NCI-H1417 (cell line): ENCODE data around the gene PCSK6.
"Not testable (repeated sequence)": the region's sequence is repeated elsewhere in the genome, so short reads cannot be mapped to it uniquely, and the experiment has no call there.

Source experiments
- DNase-seq, 3 experiments: peaks; one replicate each; lab custom pipeline; 2025; lab: John Stamatoyannopoulos, UW

The PCSK6 gene

GRCh38 chr15:101481917-101482525, 7.5 kb downstream of the PCSK6 start:
- DNase-seq: no peak

DNA sequence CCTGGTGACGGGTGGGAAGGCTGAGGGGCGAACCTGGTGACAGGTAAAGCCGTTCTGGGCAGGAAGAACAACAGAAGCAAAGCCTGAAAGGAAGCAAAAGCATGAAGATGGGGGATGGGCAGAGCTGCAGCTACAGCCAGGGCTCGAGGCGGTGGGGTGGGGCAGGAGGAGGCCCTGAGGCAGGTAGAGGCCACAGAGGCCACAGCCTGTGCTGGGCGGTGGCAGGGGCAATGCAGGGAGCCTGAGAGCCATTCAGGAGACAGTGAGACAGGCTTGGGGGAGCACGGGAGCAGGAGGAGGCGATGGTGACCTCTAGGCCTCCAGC, 8.2 kb downstream of the PCSK6 start:
- DNase-seq: no peak

GRCh38 chr15:101480613-101481380, 8.7 kb downstream of the PCSK6 start:
- DNase-seq: no peak

DNA sequence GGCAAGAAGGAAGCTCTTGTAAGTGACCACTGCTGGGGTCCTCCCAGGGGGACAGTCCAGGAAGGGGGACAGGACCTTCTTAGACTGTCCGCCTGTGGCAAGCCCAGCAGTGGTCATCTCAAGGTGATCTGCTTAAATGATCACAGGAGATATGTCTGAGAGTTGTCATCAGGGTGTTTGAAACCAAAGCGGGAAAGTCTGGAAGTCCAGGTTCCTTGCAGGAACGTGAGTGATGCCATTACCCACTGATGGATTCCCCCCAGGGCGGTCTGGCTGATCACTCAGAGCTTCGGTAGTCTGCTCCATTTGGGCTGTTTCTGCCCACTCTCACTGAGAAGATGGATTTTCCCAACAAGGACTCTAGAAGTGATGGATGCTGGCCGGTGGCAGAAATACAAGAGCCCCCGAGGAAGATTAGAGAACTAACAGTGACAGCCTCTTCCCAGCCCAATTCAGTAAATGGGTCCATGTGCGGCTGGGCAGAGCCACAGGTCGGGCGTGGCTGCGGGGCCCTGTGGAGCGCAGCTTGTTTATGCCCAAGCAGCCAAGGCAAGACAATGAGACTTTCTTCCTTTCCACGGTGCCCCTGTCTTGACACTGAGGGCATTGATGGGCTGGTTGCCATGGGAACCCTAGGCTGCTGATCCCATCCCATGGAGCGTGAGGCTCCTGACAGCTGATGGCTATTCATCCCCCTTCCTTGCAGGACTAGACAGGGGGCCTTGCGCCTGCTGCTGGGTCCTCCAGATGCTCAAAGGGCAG, 9.5 kb downstream of the PCSK6 start:
- peak in 1 of 3 experiments; percentile 20 for DNase-seq

DNA sequence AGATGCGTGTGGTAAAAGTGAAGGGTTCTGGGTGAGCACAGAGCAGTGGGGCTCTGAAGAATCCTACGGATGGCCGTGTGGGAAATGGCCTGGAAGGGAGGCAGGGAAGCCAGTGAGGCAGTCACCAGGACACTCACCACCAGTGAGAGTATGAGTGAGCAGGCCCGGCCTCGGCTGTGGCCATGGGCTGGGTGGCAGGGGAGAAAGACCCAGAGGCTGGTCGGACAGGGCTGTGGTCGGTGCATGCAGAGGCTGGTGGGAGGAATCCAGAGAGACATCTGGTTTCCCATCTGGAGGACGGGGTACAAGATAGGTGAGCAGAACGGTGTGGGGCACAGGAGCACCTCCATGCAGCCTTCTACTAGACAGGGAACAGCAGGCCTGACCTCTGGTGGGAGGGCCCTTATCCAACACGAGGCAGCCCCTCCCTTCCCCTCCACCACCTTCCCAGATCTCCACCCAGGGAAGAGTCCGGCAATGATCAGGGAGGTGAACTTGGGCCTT, 10.1 kb downstream of the PCSK6 start:
- no peak for DNase-seq

DNA sequence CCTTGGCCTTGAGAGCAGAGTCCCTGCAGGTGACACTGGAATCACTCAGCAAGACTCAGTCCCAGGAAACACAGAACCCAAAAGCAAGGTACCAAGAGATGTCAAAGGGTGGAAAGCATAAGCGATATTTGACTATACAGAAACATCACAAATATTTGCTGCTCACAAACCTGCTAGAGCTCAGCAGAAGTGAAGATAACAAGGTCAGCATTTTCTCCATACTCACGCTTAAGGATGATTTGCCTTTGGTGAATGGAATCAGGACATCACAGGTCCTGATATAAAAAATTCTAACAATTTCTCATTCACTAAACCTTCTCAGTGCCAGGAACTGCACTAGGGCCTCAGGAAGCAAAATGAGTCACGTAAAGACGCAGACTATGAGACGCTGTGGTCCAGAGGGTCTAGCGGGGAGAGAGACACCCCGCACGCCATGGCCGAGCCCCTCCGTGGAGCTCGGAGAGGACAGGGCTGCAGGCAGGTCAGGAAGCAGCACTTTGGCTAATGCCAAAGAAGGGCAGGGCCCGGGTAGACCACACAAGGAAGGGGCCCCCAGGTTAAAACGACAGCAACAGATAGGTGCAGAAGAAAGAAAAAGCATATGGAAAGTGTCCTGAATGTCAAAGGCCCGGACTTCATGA, 10.7 kb downstream of the PCSK6 start:
- DNase-seq: no peak

GRCh38 chr15:101477851-101478362, 11.6 kb downstream of the PCSK6 start:
- DNase-seq: no peak

DNA sequence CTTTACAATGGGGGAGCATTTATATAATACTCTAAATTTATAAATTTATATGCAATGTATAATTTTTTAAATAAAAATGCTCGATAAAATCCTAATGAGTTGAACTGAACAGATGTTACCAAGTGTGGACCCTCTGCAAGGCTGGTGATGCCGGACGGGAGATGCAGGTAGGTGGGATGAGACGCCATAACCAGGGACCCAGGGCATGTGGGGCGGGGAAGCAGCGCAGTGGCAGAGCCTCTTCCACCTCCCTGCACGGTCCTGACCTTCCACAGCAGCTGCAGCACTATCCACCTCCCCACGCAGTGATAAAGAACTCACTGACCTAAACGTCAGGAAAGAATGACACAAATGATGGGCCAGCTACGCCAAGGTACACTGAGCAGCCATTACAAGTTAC, 12.8 kb downstream of the PCSK6 start:
- DNase-seq: no peak

- DNase-seq: no peak
Measured at GRCh38 chr15:101474983-101475382, 14.5 kb downstream of the PCSK6 start.

DNA sequence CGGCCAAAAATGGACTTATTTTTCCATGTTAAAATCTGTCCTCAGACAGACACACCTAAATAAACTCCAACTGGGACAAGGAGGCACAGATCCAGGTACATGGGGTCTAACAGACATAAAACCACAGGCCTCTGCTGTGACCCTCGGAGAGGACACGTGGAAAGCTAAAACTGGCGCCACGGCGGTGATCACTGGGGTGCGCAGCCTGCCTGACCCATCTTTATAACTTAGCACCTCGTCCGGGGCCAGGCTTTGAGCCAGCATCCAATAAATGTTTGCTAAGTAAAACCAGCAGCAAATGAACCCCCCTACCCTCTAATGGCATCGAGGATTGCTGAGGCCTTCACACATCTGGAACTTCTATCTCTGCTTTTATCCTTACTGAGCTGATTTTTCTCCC, 15.3 kb downstream of the PCSK6 start:
- no peak for DNase-seq

DNA sequence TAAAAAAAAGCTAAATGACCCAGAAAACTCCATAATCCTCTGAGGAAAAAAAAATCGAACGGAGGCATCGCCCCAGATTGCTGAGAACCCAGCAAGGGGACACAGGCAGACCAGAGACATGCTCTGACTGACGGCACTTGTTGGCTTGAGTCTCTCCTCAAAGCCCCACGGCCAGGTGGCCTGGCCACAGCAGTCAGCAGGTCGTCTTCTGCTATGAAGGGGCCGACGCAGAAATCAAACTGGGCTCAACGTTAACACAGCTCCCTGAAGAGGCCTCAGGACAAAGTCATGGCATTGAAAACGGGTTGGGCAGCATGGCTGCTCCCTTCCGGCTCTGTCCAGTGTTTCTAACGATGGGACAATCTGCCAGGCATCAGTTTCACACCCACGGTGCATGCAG, 17.5 kb downstream of the PCSK6 start:
- no peak for DNase-seq

DNA sequence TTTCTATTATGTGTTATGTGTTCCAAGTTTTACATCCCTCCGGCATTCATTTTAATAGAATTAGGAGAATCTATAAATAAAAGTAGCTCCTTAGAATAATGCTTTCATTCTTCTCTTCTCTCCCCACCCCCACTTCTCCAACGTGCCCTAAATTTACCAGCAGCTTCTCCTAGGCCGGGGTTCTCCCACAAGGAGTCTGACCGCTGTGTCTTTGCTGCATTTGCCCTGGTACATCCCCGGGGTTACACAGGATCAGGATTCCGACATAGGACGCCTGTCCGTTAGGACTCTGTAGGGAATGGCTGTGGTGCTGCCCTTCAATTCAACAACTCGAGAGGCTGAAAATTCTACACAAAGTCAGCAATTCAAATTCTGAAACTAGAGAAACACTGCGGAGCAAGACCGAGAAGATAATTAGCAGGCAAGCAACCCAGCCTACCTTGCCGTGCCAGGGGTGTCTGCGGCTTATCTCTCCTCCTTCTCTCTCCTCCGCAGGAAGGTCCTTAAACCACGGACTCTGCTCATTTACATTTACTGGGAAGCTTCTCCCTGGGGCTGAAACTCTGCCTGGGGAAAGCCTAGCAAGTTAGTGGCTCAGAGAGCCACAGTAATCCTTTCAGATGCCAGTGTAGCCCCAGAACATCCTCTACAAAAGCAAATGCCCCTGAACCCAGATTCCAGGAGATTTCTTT, 18.8 kb downstream of the PCSK6 start:
- DNase-seq: no peak

DNA sequence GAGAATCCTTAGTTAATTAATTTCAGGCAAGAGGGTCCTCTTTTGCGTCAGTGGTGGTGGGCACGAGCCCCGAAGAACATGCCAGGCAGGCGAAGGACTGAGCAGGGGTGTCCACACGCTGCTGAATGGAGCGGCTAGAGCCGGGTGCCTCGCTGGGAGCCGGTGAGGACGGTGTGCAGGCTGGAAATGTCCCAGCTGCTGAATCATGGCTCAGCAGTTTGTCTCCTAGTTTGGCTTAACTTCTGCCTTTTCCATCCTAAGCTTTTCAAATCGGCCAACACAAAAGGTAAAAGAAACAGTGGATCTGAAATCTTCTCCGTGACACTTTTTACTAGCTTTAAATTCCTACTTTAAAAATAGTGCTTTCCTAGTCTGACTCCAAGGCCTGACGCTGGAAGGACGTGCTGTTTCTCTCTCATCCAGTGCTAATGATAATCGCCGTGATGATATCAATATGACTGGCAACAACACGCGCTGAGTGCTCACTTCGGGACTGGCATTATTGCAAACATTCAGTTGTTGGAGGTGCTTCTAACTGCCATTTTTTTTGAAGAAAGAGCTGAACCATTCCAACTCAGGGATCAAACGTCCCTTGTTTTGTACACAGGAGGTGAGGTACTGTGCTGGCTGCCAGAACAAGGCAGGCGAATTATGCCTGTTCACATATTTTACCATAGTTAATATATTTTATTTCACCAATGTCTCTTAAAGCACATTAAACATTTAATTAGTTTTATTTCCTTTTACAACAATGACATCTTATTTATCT, 19.8 kb downstream of the PCSK6 start:
- DNase-seq: no peak

GRCh38 chr15:101466188-101466587, 23.3 kb downstream of the PCSK6 start:
- no peak for DNase-seq

DNA sequence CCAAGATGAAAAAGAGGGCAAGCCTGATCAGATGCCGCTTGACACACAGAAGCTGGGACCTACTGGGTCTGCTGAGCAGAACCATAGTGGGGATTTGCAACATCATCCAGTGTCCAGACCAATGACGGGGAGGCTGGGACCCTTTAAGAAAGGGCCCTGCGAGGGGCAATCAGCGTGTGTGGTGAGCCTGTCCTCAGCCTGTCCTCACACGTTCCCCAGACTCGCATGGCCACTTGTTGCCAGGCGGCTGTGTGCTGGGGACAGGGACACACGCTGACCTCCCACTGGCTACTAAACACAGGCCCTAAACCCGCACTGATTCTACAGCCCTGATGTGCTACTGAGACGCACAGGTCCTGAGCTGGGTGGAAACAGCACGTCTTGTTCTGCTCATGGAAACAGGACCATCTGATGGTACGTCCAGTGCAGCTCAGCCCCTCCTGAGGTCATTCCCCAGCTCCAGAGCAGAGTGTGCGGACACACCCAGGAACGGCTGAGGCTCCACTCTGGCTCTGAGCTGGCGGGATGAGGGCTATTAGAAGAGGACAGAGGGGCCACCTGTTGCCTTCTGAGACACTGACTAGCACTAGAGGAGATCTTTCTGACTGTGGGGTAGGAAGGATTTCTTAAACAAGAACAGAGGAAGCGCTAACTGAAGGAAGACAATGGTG, 24.4 kb downstream of the PCSK6 start:
- DNase-seq: no peak

DNA sequence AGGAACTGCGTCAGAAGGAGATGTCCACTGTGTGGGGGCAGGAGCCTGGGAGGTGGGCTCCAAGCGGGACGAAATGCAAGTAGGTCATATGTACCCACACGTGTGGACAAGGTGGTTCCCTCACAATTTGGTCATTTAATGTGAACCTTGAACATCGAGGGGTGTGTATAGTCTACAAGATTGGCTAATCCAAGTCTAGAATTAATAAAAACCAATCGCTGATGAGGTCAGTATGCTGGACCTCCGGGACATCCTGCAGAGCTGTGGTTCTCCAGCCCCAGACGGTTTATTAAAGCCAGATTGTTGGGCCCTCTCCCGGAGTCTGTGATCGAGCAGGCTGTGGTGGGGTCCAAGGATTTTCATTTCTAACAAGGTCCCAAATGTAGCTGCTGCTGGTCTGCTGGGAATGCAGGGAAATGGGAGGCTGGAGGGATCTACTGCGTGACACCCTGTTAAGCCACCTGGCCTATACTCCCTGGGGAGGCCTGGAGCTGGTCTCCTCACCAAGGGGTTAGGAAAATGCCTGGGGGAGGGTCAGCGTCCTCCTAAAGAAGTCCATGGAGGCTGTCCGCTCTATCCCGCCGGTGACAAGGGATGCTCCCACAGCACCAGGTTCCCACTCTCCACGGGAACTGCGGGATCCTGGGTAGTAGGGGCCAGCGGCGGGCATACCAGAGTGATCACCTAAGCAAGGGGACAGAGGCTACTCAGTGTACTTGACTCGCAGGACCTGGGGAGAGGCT, 25.1 kb downstream of the PCSK6 start:
- DNase-seq: no peak

GRCh38 chr15:101463696-101464095, 25.8 kb downstream of the PCSK6 start:
- DNase-seq: not testable (repeated sequence)

GRCh38 chr15:101463270-101463669, 26.2 kb downstream of the PCSK6 start:
- DNase-seq: no peak

DNA sequence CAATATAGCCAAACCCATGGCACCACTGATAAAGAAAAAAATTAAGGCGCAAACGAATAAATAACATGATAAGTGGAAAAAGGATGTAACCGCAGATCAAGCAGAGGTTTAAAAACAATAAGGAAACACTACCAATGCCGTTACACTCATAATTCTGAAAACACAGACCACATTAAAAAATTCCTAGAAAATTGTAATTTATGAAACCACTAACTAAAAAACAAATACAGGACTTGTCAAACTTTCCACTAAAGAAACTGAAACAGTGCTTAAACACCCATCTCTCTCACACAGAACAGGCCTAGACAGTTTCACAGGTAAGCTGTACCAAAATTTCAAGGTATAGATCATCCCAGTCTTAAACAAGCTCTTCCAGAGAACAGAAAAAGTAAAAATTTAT, 28.4 kb downstream of the PCSK6 start:
- no peak for DNase-seq
